RCC 7860 (cell line): ENCODE measurements around the gene AHNAK.
"Not testable (repeated sequence)": the region's sequence is repeated elsewhere in the genome, so short reads cannot be mapped to it uniquely, and the experiment has no call there.

Experiments used
- DNase-seq: peaks from one replicate; pipeline ENCODE4 v3.0.0-alpha.2; 2015; ENCODE audit warnings: low spot score
- FAIRE-seq: peaks from 2 replicates; lab custom pipeline; 2012; peaks lifted over from hg19 to GRCh38; lab: Jason Lieb, UNC

AHNAK gene

GRCh38 chr11:62499944-62500649, 46.5 kb downstream of the AHNAK start:
- DNase-seq (no peak), FAIRE-seq (no peak)

- DNase-seq = peak; percentile 15
- FAIRE-seq = not testable (repeated sequence)
Measured at GRCh38 chr11:62499311-62499943, 47.2 kb downstream of the AHNAK start.

GRCh38 chr11:62498492-62499286, 47.9 kb downstream of the AHNAK start:
- DNase-seq (no peak), FAIRE-seq (no peak)

- FAIRE-seq (no peak), DNase-seq (no peak)
Measured at GRCh38 chr11:62498031-62498430, 48.6 kb downstream of the AHNAK start.

- DNase-seq = peak; percentile 68
- no peak for FAIRE-seq
Measured at GRCh38 chr11:62497132-62497801, 49.3 kb downstream of the AHNAK start.

- FAIRE-seq = no peak
Measured at GRCh38 chr11:62496676-62497075, 49.9 kb downstream of the AHNAK start.

GRCh38 chr11:62494246-62494645, 52.4 kb downstream of the AHNAK start:
- DNase-seq = no peak
- no peak for FAIRE-seq

More at GRCh38 chr11:62496676-62497075, 49.9 kb downstream of the AHNAK start:
- no peak for DNase-seq

- DNase-seq (no peak), FAIRE-seq (no peak)
Measured at GRCh38 chr11:62493801-62494200, 52.8 kb downstream of the AHNAK start.

GRCh38 chr11:62492586-62492985, 54.0 kb downstream of the AHNAK start:
- no peak for DNase-seq
- FAIRE-seq = no peak

GRCh38 chr11:62491571-62492329, 54.9 kb downstream of the AHNAK start:
- FAIRE-seq (no peak), DNase-seq (no peak)

- DNase-seq (no peak), FAIRE-seq (no peak)
Measured at GRCh38 chr11:62489204-62489603, 57.4 kb downstream of the AHNAK start.

- DNase-seq (no peak), FAIRE-seq (no peak)
Measured at GRCh38 chr11:62487738-62488551, 58.7 kb downstream of the AHNAK start.

- FAIRE-seq (no peak), DNase-seq (no peak)
Measured at GRCh38 chr11:62487136-62487535, 59.5 kb downstream of the AHNAK start.

- no peak for DNase-seq
- FAIRE-seq = no peak
Measured at GRCh38 chr11:62484352-62484751, 62.3 kb downstream of the AHNAK start.

GRCh38 chr11:62482753-62483152, 63.9 kb downstream of the AHNAK start:
- DNase-seq = no peak
- FAIRE-seq = no peak

GRCh38 chr11:62479631-62480201, 66.9 kb downstream of the AHNAK start:
- DNase-seq = no peak
- no peak for FAIRE-seq

GRCh38 chr11:62477927-62478326, 68.7 kb downstream of the AHNAK start:
- FAIRE-seq (no peak), DNase-seq (no peak)

- peak; percentile 65 for DNase-seq
- peak; percentile 86 for FAIRE-seq
Measured at GRCh38 chr11:62472063-62472884, 74.3 kb downstream of the AHNAK start.
